ENCODE data around the gene THSD7B. TPM values are rescaled to one million over a fixed set of nuclear protein-coding genes. Genes with fewer than 3 reads are reported as not detected.
"Not testable (repeated sequence)": the region's sequence is repeated elsewhere in the genome, so short reads cannot be mapped to it uniquely, and the experiment has no call there.

THSD7B gene
- total and polyA plus RNA-seq, 3 donors from 2014 or later = 0.87 to 2.1 (median 1.1) TPM

DNA sequence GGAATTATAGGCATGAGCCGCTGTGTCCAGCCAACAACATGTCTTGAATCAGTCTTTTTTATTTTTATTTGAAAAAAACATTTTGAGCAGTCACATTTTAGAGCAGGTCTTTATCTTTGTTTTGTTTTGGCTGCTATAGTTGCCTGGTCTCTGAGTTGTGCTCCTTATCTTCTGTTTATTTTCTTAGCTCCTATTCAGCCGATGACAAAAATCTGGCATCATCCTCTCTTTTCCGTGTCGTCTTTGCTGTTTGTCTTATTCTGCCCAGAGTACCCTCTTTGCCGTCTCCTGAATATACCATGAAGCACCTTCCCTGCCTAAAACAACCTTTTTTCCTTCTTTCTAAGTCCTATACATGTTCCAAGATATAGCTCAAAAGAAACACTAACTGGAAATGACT is 201.1 kb downstream of the THSD7B start:
- Histone ChIP-seq H3K36me3 (ENCODE audit: low read depth, missing control alignments) (no peaks in the 10 kb centered on the region), H3K27me3 (no peaks in the 10 kb centered on the region), H3K4me3 (no peak overlapping the region), H3K4me1 (no peaks in the 10 kb centered on the region), H3K9me3 (no peaks in the 10 kb centered on the region), H3K27ac (no peak overlapping the region)
- TF ChIP-seq, protein P1, sequence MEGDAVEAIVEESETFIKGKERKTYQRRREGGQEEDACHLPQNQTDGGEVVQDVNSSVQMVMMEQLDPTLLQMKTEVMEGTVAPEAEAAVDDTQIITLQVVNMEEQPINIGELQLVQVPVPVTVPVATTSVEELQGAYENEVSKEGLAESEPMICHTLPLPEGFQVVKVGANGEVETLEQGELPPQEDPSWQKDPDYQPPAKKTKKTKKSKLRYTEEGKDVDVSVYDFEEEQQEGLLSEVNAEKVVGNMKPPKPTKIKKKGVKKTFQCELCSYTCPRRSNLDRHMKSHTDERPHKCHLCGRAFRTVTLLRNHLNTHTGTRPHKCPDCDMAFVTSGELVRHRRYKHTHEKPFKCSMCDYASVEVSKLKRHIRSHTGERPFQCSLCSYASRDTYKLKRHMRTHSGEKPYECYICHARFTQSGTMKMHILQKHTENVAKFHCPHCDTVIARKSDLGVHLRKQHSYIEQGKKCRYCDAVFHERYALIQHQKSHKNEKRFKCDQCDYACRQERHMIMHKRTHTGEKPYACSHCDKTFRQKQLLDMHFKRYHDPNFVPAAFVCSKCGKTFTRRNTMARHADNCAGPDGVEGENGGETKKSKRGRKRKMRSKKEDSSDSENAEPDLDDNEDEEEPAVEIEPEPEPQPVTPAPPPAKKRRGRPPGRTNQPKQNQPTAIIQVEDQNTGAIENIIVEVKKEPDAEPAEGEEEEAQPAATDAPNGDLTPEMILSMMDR (IDR thresholded peaks at IDR 0.05) = no peak
- no peak for TF ChIP-seq POLR2A (IDR thresholded peaks at IDR 0.05)
- intact Hi-C loops (cut with DNase I; ENCODE audit: low total_unique reads) = no loop called here
- WGBS, 2 donors = 36 to 44% methylated on average over 5 of the region's 5 CpGs
- DNase-seq = no peak

- 84 to 86% methylated on average over 1 to 3 of the region's 3 CpGs for WGBS, 2 donors
- intact Hi-C loops (cut with DNase I; ENCODE audit: low total_unique reads) = no loop called here
Measured at GRCh38 chr2:136980303-136980702, 215.0 kb downstream of the THSD7B start.

DNA sequence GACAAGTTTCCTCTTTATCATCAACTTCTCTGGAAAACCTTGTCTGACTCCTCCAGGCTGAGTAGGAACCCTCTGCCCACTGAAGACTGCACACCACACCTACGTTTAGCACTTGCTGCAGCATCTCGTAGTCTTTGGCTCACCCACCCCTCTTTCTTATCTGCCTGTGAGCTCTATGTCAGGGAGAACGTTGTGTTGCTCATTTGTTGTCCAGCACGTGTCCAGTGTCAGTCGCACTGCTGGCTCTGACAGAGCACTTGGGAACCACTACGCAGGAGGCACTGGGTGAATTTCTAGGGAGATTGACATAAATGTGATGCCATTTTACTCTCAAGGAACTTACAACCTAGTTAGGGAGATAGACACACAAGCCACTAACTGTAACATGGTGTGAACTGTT is 216.3 kb downstream of the THSD7B start:
- H3K36me3 ChIP-seq (ENCODE audit: low read depth, missing control alignments); H3K9me3 ChIP-seq; H3K4me1 ChIP-seq; H3K4me3 ChIP-seq; intact Hi-C loops (cut with DNase I; ENCODE audit: low total_unique reads); H3K27me3 ChIP-seq; DNase-seq; H3K27ac ChIP-seq: not testable (repeated sequence)
- WGBS, 2 donors = 76 to 86% methylated on average over 6 of the region's 6 CpGs

More at GRCh38 chr2:136980303-136980702, 215.0 kb downstream of the THSD7B start:
- DNase-seq = no peak
- H3K4me3 ChIP-seq = no peak overlapping the region
- no peaks in the 10 kb centered on the region for H3K9me3 ChIP-seq
- H3K36me3 ChIP-seq (ENCODE audit: low read depth, missing control alignments) = no peaks in the 10 kb centered on the region
- TF ChIP-seq POLR2A (IDR thresholded peaks at IDR 0.05) = no peak
- TF ChIP-seq, protein P1 (IDR thresholded peaks at IDR 0.05) = no peak
- no peaks in the 10 kb centered on the region for H3K27me3 ChIP-seq
- no peaks in the 10 kb centered on the region for H3K4me1 ChIP-seq
- no peak overlapping the region for H3K27ac ChIP-seq

GRCh38 chr2:136985044-136985443 is 219.7 kb downstream of the THSD7B start:
- Histone ChIP-seq H3K4me1 (no peaks in the 10 kb centered on the region), H3K9me3 (no peaks in the 10 kb centered on the region), H3K27ac (no peak overlapping the region), H3K27me3 (no peaks in the 10 kb centered on the region), H3K36me3 (ENCODE audit: low read depth, missing control alignments) (no peaks in the 10 kb centered on the region), H3K4me3 (no peak overlapping the region)
- intact Hi-C loops (cut with DNase I; ENCODE audit: low total_unique reads) = no loop called here
- 52 to 59% methylated on average over 4 of the region's 4 CpGs for WGBS, 2 donors
- DNase-seq = no peak
- TF ChIP-seq POLR2A (IDR thresholded peaks at IDR 0.05) = no peak

DNA sequence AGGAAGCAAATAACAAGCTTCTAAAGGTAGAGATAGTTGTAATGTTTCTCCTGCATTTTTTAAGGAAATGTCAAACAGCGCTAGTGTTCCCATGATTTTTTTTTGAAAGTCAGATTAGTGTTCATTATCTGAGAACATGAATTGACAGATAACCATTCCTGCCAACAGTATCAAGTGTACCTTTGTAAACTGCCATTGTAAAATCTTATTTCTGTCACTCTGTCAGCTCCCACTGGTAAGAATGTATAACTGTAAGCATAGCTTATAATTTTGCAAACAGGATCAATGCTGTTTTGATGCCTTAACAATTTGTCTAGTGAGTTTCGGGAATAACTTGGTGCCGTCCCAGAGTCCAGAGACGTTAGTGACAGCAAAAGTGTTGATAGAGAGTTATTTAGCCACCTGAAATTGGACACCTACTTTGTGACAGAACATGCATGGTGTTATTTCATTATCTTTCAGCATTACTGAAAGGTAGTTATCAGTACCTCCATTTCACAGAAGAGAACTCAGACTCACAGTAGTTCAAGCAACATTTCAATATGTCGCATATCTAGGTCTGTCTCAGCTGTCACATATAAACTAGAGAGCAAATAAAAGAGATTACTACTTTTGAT is 221.4 kb downstream of the THSD7B start:
- Histone ChIP-seq H3K9me3 (no peaks in the 10 kb centered on the region), H3K36me3 (ENCODE audit: low read depth, missing control alignments) (no peaks in the 10 kb centered on the region), H3K4me1 (no peaks in the 10 kb centered on the region), H3K27ac (no peak overlapping the region), H3K27me3 (no peaks in the 10 kb centered on the region), H3K4me3 (no peak overlapping the region)
- 89 to 90% methylated on average over 5 of the region's 5 CpGs for WGBS, 2 donors
- TF ChIP-seq, protein P1 (IDR thresholded peaks at IDR 0.05) = no peak
- no peak for TF ChIP-seq POLR2A (IDR thresholded peaks at IDR 0.05)
- DNase-seq = no peak
- intact Hi-C loops (cut with DNase I; ENCODE audit: low total_unique reads) = no loop called here

- no peaks in the 10 kb centered on the region for H3K4me1 ChIP-seq
- no peaks in the 10 kb centered on the region for H3K9me3 ChIP-seq
- TF ChIP-seq, protein P1 (IDR thresholded peaks at IDR 0.05) = no peak
- no peak for TF ChIP-seq POLR2A (IDR thresholded peaks at IDR 0.05)
- H3K36me3 ChIP-seq (ENCODE audit: low read depth, missing control alignments) = no peaks in the 10 kb centered on the region
- no peaks in the 10 kb centered on the region for H3K27me3 ChIP-seq
- H3K27ac ChIP-seq = no peak overlapping the region
- no peak for DNase-seq
- H3K4me3 ChIP-seq = no peak overlapping the region
- intact Hi-C loops (cut with DNase I; ENCODE audit: low total_unique reads) = no loop called here
- 90 to 91% methylated on average over 4 of the region's 4 CpGs for WGBS, 2 donors
Measured at GRCh38 chr2:136990316-136990715, 225.0 kb downstream of the THSD7B start.
